ENCODE results near the gene AHCTF1. TPM values are rescaled to one million over a fixed set of nuclear protein-coding genes. Genes with fewer than 3 reads are reported as not detected.
"Not testable (repeated sequence)": the region's sequence is repeated elsewhere in the genome, so short reads cannot be mapped to it uniquely, and the experiment has no call there.

The AHCTF1 gene
- total and polyA plus RNA-seq, 4 experiments from 2014 or later, result 5.7 to 59.0 (median 38.8) TPM

GRCh38 chr1:246813325-246813724 lies 118.4 kb downstream of the AHCTF1 start:
- DNase-seq; CTCF ChIA-PET (ENCODE audit: partially characterized antibody); H3K4me3 ChIP-seq (ENCODE audit: low read length in 2 of 2); H3K4me1 ChIP-seq (ENCODE audit: insufficient read depth, low read length); H3K36me3 ChIP-seq (ENCODE audit: insufficient read depth, low read length); intact Hi-C loops (cut with micrococcal nuclease); H3K27ac ChIP-seq (ENCODE audit: low read depth, low read length); H3K4me3 Mint-ChIP-seq; H3K27me3 ChIP-seq (ENCODE audit: insufficient read depth, low read length); POLR2A ChIA-PET (ENCODE audit: partially characterized antibody); H3K27ac Mint-ChIP-seq; H3K9me3 ChIP-seq (ENCODE audit: control insufficient read depth in 1 of 2, low read length in 2 of 2); H3K4me1 Mint-ChIP-seq; H3K36me3 Mint-ChIP-seq: not testable (repeated sequence)
- Mint-ChIP-seq H3K27me3 (peaks cover 13 to 18% of the 10 kb centered on the region in 2 donors), H3K9me3 (peaks cover 0 to 10% (median 0%) of the 10 kb centered on the region in 8 donors)

- Histone ChIP-seq H3K36me3 (ENCODE audit: insufficient read depth, low read length) (no peaks in the 10 kb centered on the region), H3K4me1 (ENCODE audit: insufficient read depth, low read length) (no peaks in the 10 kb centered on the region), H3K4me3 (ENCODE audit: low read length in 2 of 2) (no peak overlapping the region), H3K27me3 (ENCODE audit: insufficient read depth, low read length) (no peaks in the 10 kb centered on the region), H3K27ac (ENCODE audit: low read depth, low read length) (no peak overlapping the region), H3K9me3 (ENCODE audit: control insufficient read depth in 1 of 2, low read length in 2 of 2) (no peaks in the 10 kb centered on the region)
- Mint-ChIP-seq H3K4me3 (no peak overlapping the region), H3K4me1 (no peaks in the 10 kb centered on the region), H3K9me3 (peaks cover 0 to 4% (median 0%) of the 10 kb centered on the region in 8 donors), H3K27ac (no peak overlapping the region), H3K36me3 (no peaks in the 10 kb centered on the region), H3K27me3 (peaks cover 15 to 18% of the 10 kb centered on the region in 2 donors)
- intact Hi-C loops (cut with micrococcal nuclease), result no loop called here
- DNase-seq, result no peak
- CTCF ChIA-PET (ENCODE audit: partially characterized antibody), result no interaction called here
- POLR2A ChIA-PET (ENCODE audit: partially characterized antibody), result no interaction called here
Measured at GRCh38 chr1:246811985-246812384, 119.8 kb downstream of the AHCTF1 start.

GRCh38 chr1:246809473-246809872 lies 122.3 kb downstream of the AHCTF1 start:
- Histone ChIP-seq H3K27ac (ENCODE audit: low read depth, low read length) (no peak overlapping the region), H3K9me3 (ENCODE audit: control insufficient read depth in 1 of 2, low read length in 2 of 2) (no peaks in the 10 kb centered on the region), H3K4me3 (ENCODE audit: low read length in 2 of 2) (no peak overlapping the region), H3K4me1 (ENCODE audit: insufficient read depth, low read length) (no peaks in the 10 kb centered on the region), H3K27me3 (ENCODE audit: insufficient read depth, low read length) (no peaks in the 10 kb centered on the region), H3K36me3 (ENCODE audit: insufficient read depth, low read length) (no peaks in the 10 kb centered on the region)
- ChIA-PET CTCF (ENCODE audit: partially characterized antibody) (no interaction called here), POLR2A (ENCODE audit: partially characterized antibody) (no interaction called here)
- H3K9me3 Mint-ChIP-seq, result no peaks in the 10 kb centered on the region
- H3K4me1 Mint-ChIP-seq, result no peaks in the 10 kb centered on the region
- intact Hi-C loops (cut with micrococcal nuclease), result no loop called here
- no peak overlapping the region for H3K4me3 Mint-ChIP-seq
- H3K27me3 Mint-ChIP-seq, result peaks cover 6 to 12% of the 10 kb centered on the region in 2 donors
- no peak for DNase-seq
- H3K36me3 Mint-ChIP-seq, result no peaks in the 10 kb centered on the region
- H3K27ac Mint-ChIP-seq, result no peak overlapping the region

- Mint-ChIP-seq H3K4me3 (no peak overlapping the region), H3K36me3 (no peaks in the 10 kb centered on the region), H3K9me3 (peaks cover 0 to 5% (median 0%) of the 10 kb centered on the region in 8 donors), H3K27ac (no peak overlapping the region), H3K27me3 (peaks cover 2% of the 10 kb centered on the region in 2 donors), H3K4me1 (no peaks in the 10 kb centered on the region)
- ChIA-PET CTCF (ENCODE audit: partially characterized antibody) (no interaction called here), POLR2A (ENCODE audit: partially characterized antibody) (no interaction called here)
- no peak for DNase-seq
- intact Hi-C loops (cut with micrococcal nuclease), result no loop called here
- Histone ChIP-seq H3K4me1 (ENCODE audit: insufficient read depth, low read length) (no peaks in the 10 kb centered on the region), H3K9me3 (ENCODE audit: control insufficient read depth in 1 of 2, low read length in 2 of 2) (no peaks in the 10 kb centered on the region), H3K27ac (ENCODE audit: low read depth, low read length) (no peak overlapping the region), H3K36me3 (ENCODE audit: insufficient read depth, low read length) (no peaks in the 10 kb centered on the region), H3K4me3 (ENCODE audit: low read length in 2 of 2) (no peak overlapping the region), H3K27me3 (ENCODE audit: insufficient read depth, low read length) (no peaks in the 10 kb centered on the region)
Measured at GRCh38 chr1:246805135-246805716, 126.5 kb downstream of the AHCTF1 start.

GRCh38 chr1:246803883-246804282 lies 127.9 kb downstream of the AHCTF1 start:
- Histone ChIP-seq H3K9me3 (ENCODE audit: control insufficient read depth in 1 of 2, low read length in 2 of 2) (no peaks in the 10 kb centered on the region), H3K27me3 (ENCODE audit: insufficient read depth, low read length) (no peaks in the 10 kb centered on the region), H3K4me3 (ENCODE audit: low read length in 2 of 2) (no peak overlapping the region), H3K4me1 (ENCODE audit: insufficient read depth, low read length) (no peaks in the 10 kb centered on the region), H3K27ac (ENCODE audit: low read depth, low read length) (no peak overlapping the region), H3K36me3 (ENCODE audit: insufficient read depth, low read length) (no peaks in the 10 kb centered on the region)
- POLR2A ChIA-PET (ENCODE audit: partially characterized antibody), result no interaction called here
- intact Hi-C loops (cut with micrococcal nuclease), result no loop called here
- Mint-ChIP-seq H3K36me3 (no peaks in the 10 kb centered on the region), H3K27ac (peak overlapping the region in 1 of 7 donors; percentile 64), H3K4me3 (no peak overlapping the region), H3K27me3 (peaks cover 2% of the 10 kb centered on the region in 2 donors), H3K4me1 (no peaks in the 10 kb centered on the region), H3K9me3 (peaks cover 0 to 5% (median 0%) of the 10 kb centered on the region in 8 donors)
- CTCF ChIA-PET (ENCODE audit: partially characterized antibody), result no interaction called here
- DNase-seq, result no peak

- DNase-seq, result no peak
- Mint-ChIP-seq H3K4me3 (no peak overlapping the region), H3K4me1 (no peaks in the 10 kb centered on the region), H3K27ac (no peak overlapping the region), H3K36me3 (no peaks in the 10 kb centered on the region), H3K27me3 (peaks cover 2% of the 10 kb centered on the region in 2 donors), H3K9me3 (peaks cover 0 to 5% (median 0%) of the 10 kb centered on the region in 8 donors)
- H3K27ac ChIP-seq (ENCODE audit: low read depth, low read length), result no peak overlapping the region
- CTCF ChIA-PET (ENCODE audit: partially characterized antibody), result no interaction called here
- intact Hi-C loops (cut with micrococcal nuclease), result no loop called here
- H3K4me1 ChIP-seq (ENCODE audit: insufficient read depth, low read length), result no peaks in the 10 kb centered on the region
- POLR2A ChIA-PET (ENCODE audit: partially characterized antibody), result no interaction called here
- no peaks in the 10 kb centered on the region for H3K9me3 ChIP-seq (ENCODE audit: control insufficient read depth in 1 of 2, low read length in 2 of 2)
- H3K4me3 ChIP-seq (ENCODE audit: low read length in 2 of 2), result no peak overlapping the region
- H3K36me3 ChIP-seq (ENCODE audit: insufficient read depth, low read length), result no peaks in the 10 kb centered on the region
- H3K27me3 ChIP-seq (ENCODE audit: insufficient read depth, low read length), result no peaks in the 10 kb centered on the region
Measured at GRCh38 chr1:246803373-246803772, 128.4 kb downstream of the AHCTF1 start.

- no peak overlapping the region for H3K27ac ChIP-seq (ENCODE audit: low read depth, low read length)
- no peaks in the 10 kb centered on the region for H3K27me3 ChIP-seq (ENCODE audit: insufficient read depth, low read length)
- Mint-ChIP-seq H3K27me3 (no peaks in the 10 kb centered on the region), H3K4me3 (no peak overlapping the region), H3K4me1 (no peaks in the 10 kb centered on the region), H3K27ac (no peak overlapping the region), H3K36me3 (no peaks in the 10 kb centered on the region), H3K9me3 (peaks cover 0 to 5% (median 0%) of the 10 kb centered on the region in 8 donors)
- CTCF ChIA-PET (ENCODE audit: partially characterized antibody), result no interaction called here
- no peaks in the 10 kb centered on the region for H3K9me3 ChIP-seq (ENCODE audit: control insufficient read depth in 1 of 2, low read length in 2 of 2)
- intact Hi-C loops (cut with micrococcal nuclease), result no loop called here
- no peak overlapping the region for H3K4me3 ChIP-seq (ENCODE audit: low read length in 2 of 2)
- H3K4me1 ChIP-seq (ENCODE audit: insufficient read depth, low read length), result no peaks in the 10 kb centered on the region
- no peaks in the 10 kb centered on the region for H3K36me3 ChIP-seq (ENCODE audit: insufficient read depth, low read length)
- POLR2A ChIA-PET (ENCODE audit: partially characterized antibody), result no interaction called here
- DNase-seq, result no peak
Measured at GRCh38 chr1:246801241-246802020, 130.3 kb downstream of the AHCTF1 start.
